Naive thymus-derived CD4-positive, alpha-beta T cell (primary cell): ENCODE data around the gene YY2. TPM values are rescaled to one million over a fixed set of nuclear protein-coding genes. Genes with fewer than 3 reads are reported as not detected.

Source experiments
- ATAC-seq: fragments of 150-1000 bp; cut with Tn5 transposase; 2 replicates; pipeline ENCODE4 v1.10.0; 2021; ENCODE audit warnings: mild to moderate bottlenecking, moderate library complexity
- CTCF ChIA-PET: fragments of 350-600 bp; sonication (Branson Sonifier 250); formaldehyde crosslinking; loops from one replicate; lab custom pipeline; 2021; ENCODE audit warnings: antibody characterized with exemption; lab: Charles Lee
- POLR2A ChIA-PET: fragments of 350-600 bp; sonication (Branson Sonifier 250); formaldehyde crosslinking; loops from one replicate; lab custom pipeline; 2021; ENCODE audit warnings: antibody characterized with exemption, inconsistent platforms; lab: Charles Lee
- DNase-seq, 9 donors: peaks; one replicate each; pipeline versions ENCODE4 v3.0.0 to v3.0.0-alpha.2; 2020 to 2022; ENCODE audit warnings: mixed read lengths in 1 of 9
- H3K27ac ChIP-seq: one replicate; pipeline ENCODE4 v1.7.0; 2013; ENCODE audit warnings: mild to moderate bottlenecking, low read depth, low read length, moderate library complexity
- H3K27me3 ChIP-seq, 2 donors: one replicate each; pipeline ENCODE4 v1.7.0; 2013; ENCODE audit warnings: low read length in 2 of 2, mild to moderate bottlenecking in 2 of 2, moderate library complexity in 2 of 2; ENCODE audit not compliant: control insufficient read depth in 2 of 2, insufficient read depth in 2 of 2
- H3K36me3 ChIP-seq, 3 experiments: 1 replicate in 2 of 3; 2 replicates in 1 of 3; pipeline ENCODE4 v1.7.0; 2013; ENCODE audit warnings: low read length in 3 of 3, mild to moderate bottlenecking in 3 of 3, moderate library complexity in 1 of 3; ENCODE audit not compliant: insufficient read depth in 3 of 3, control insufficient read depth in 2 of 3
- H3K4me1 ChIP-seq, 2 donors: one replicate each; pipeline ENCODE4 v1.7.0; 2013; ENCODE audit warnings: low read length in 2 of 2, mild to moderate bottlenecking in 2 of 2, moderate library complexity in 1 of 2; ENCODE audit not compliant: control insufficient read depth in 2 of 2, insufficient read depth in 2 of 2
- H3K4me3 ChIP-seq: 2 replicates; pipeline ENCODE4 v1.7.0; 2013; ENCODE audit warnings: mild to moderate bottlenecking, low read length
- H3K9me3 ChIP-seq, 3 experiments: 1 replicate in 2 of 3; 2 replicates in 1 of 3; pipeline ENCODE4 v1.7.0; 2013; ENCODE audit warnings: low read length in 3 of 3; ENCODE audit not compliant: control insufficient read depth in 2 of 3
- H3K27ac Mint-ChIP-seq, 9 donors: one replicate each; pipeline ENCODE4 v1.8.0; 2020 to 2022; ENCODE audit warnings: mixed read lengths in 9 of 9, mild to moderate bottlenecking in 8 of 9, moderate library complexity in 5 of 9, inconsistent platforms in 2 of 9
- H3K27me3 Mint-ChIP-seq, 5 donors: one replicate each; pipeline ENCODE4 v1.8.0; 2021 to 2022; ENCODE audit warnings: mixed read lengths in 5 of 5, mild to moderate bottlenecking in 1 of 5
- H3K36me3 Mint-ChIP-seq, 5 donors: one replicate each; pipeline ENCODE4 v1.8.0; 2020 to 2022; ENCODE audit warnings: mixed read lengths in 5 of 5, mild to moderate bottlenecking in 3 of 5, inconsistent platforms in 1 of 5
- H3K4me1 Mint-ChIP-seq, 7 donors: one replicate each; pipeline ENCODE4 v1.8.0; 2020 to 2022; ENCODE audit warnings: mixed read lengths in 7 of 7, mild to moderate bottlenecking in 3 of 7, inconsistent platforms in 1 of 7
- H3K4me3 Mint-ChIP-seq, 10 donors: one replicate each; pipeline ENCODE4 v1.8.0; 2020 to 2022; ENCODE audit warnings: mild to moderate bottlenecking in 10 of 10, mixed read lengths in 10 of 10, moderate library complexity in 6 of 10, inconsistent platforms in 2 of 10
- H3K9me3 Mint-ChIP-seq, 11 donors: one replicate each; pipeline ENCODE4 v1.8.0; 2020 to 2022; ENCODE audit warnings: mixed read lengths in 11 of 11, mild to moderate bottlenecking in 4 of 11, inconsistent platforms in 1 of 11, moderate library complexity in 1 of 11
- intact Hi-C, 2 donors: fragments of 100-400 bp; cut with micrococcal nuclease; formaldehyde crosslinking; loops; one replicate each; pipeline ENCODE4 v1.15.1; 2023
- polyA plus RNA-seq, 2 donors: library from polyadenylated mRNA; unstranded; fragments of 300-500 nt; fragmentation: Illumina TruSeq; gene quantifications; one replicate each; pipeline ENCODE4 v1.2.3, GENCODE V29; 2021
- total RNA-seq, 6 experiments: library from RNA in 5 of 6; stranded (reverse) in 5 of 6; gene quantifications; 1 replicate in 5 of 6; 2 replicates in 1 of 6; pipeline ENCODE4 v1.2.3 and lab custom pipeline; 2021 to 2026

Gene YY2
- total and polyA plus RNA-seq, 7 experiments from 2014 or later, result 0.66 to 2.7 (median 1.3) TPM

- peaks cover 0 to 8% of the 10 kb centered on the region in 2 donors for H3K4me1 ChIP-seq
- Mint-ChIP-seq H3K4me1 (peaks cover 0 to 19% (median 7%) of the 10 kb centered on the region in 7 donors), H3K9me3 (no peaks in the 10 kb centered on the region), H3K36me3 (peaks cover 0 to 17% (median 9%) of the 10 kb centered on the region in 5 donors), H3K4me3 (no peak overlapping the region), H3K27me3 (no peaks in the 10 kb centered on the region), H3K27ac (no peak overlapping the region)
- CTCF ChIA-PET, result no interaction called here
- POLR2A ChIA-PET, result no interaction called here
- H3K4me3 ChIP-seq, result no peak overlapping the region
- DNase-seq (no peak), ATAC-seq (no peak)
- H3K36me3 ChIP-seq, result peaks cover 0 to 13% (median 3%) of the 10 kb centered on the region in 3 experiments
- H3K27ac ChIP-seq, result no peak overlapping the region
- intact Hi-C loops, result loop anchor here in 1 of 2 donors (10.0 kb wide), 1 partner anchor 82 kb away; no protein-coding TSS in a partner anchor
- H3K9me3 ChIP-seq, result no peaks in the 10 kb centered on the region
- no peaks in the 10 kb centered on the region for H3K27me3 ChIP-seq
Measured at GRCh38 chrX:21843179-21843578, 12.6 kb upstream of the YY2 start.

GRCh38 chrX:21845096-21845495, 10.7 kb upstream of the YY2 start:
- H3K9me3 Mint-ChIP-seq, result no peaks in the 10 kb centered on the region
- no peak overlapping the region for H3K27ac Mint-ChIP-seq
- H3K36me3 Mint-ChIP-seq, result peaks cover 0 to 17% (median 9%) of the 10 kb centered on the region in 5 donors
- H3K27me3 Mint-ChIP-seq, result no peaks in the 10 kb centered on the region
- ChIA-PET CTCF (no interaction called here), POLR2A (no interaction called here)
- H3K36me3 ChIP-seq, result peaks cover 0 to 9% (median 3%) of the 10 kb centered on the region in 3 experiments
- H3K27me3 ChIP-seq, result no peaks in the 10 kb centered on the region
- H3K9me3 ChIP-seq, result no peaks in the 10 kb centered on the region
- ATAC-seq, result no peak
- DNase-seq, result no peak
- H3K4me3 Mint-ChIP-seq, result no peak overlapping the region
- intact Hi-C loops, result loop anchor here in 1 of 2 donors (10.0 kb wide), 1 partner anchor 80 kb away; no protein-coding TSS in a partner anchor
- H3K4me3 ChIP-seq, result no peak overlapping the region
- no peak overlapping the region for H3K27ac ChIP-seq
- peaks cover 0 to 8% of the 10 kb centered on the region in 2 donors for H3K4me1 ChIP-seq
- peaks cover 0 to 13% (median 4%) of the 10 kb centered on the region in 7 donors for H3K4me1 Mint-ChIP-seq

GRCh38 chrX:21847342-21847741, 8.4 kb upstream of the YY2 start:
- Histone ChIP-seq H3K4me1 (no peaks in the 10 kb centered on the region), H3K27me3 (no peaks in the 10 kb centered on the region), H3K4me3 (no peak overlapping the region), H3K27ac (no peak overlapping the region), H3K9me3 (no peaks in the 10 kb centered on the region), H3K36me3 (peaks cover 0 to 15% (median 3%) of the 10 kb centered on the region in 3 experiments)
- DNase-seq, result no peak
- Mint-ChIP-seq H3K36me3 (peaks cover 0 to 27% (median 11%) of the 10 kb centered on the region in 5 donors), H3K27me3 (no peaks in the 10 kb centered on the region), H3K27ac (no peak overlapping the region), H3K9me3 (no peaks in the 10 kb centered on the region), H3K4me3 (no peak overlapping the region), H3K4me1 (peaks cover 0 to 4% (median 0%) of the 10 kb centered on the region in 7 donors)
- ATAC-seq, result no peak
- POLR2A ChIA-PET, result no interaction called here
- CTCF ChIA-PET, result no interaction called here
- intact Hi-C loops, result loop anchor here in 1 of 2 donors (10.0 kb wide), 1 partner anchor 77 kb away; no protein-coding TSS in a partner anchor

- Histone ChIP-seq H3K27me3 (no peaks in the 10 kb centered on the region), H3K4me1 (no peaks in the 10 kb centered on the region), H3K27ac (no peak overlapping the region), H3K36me3 (peaks cover 0 to 14% (median 0%) of the 10 kb centered on the region in 3 experiments), H3K4me3 (no peak overlapping the region), H3K9me3 (no peaks in the 10 kb centered on the region)
- Mint-ChIP-seq H3K27ac (no peak overlapping the region), H3K9me3 (no peaks in the 10 kb centered on the region), H3K27me3 (no peaks in the 10 kb centered on the region), H3K4me3 (no peak overlapping the region), H3K36me3 (peaks cover 0 to 44% (median 22%) of the 10 kb centered on the region in 5 donors), H3K4me1 (peaks cover 0 to 3% (median 0%) of the 10 kb centered on the region in 7 donors)
- no peak for DNase-seq
- ATAC-seq, result no peak
- ChIA-PET CTCF (no interaction called here), POLR2A (no interaction called here)
- intact Hi-C loops, result no loop called here
Measured at GRCh38 chrX:21853578-21853977, 2.2 kb upstream of the YY2 start.

GRCh38 chrX:21856504-21856903, 717 bp downstream of the YY2 start:
- Mint-ChIP-seq H3K9me3 (no peaks in the 10 kb centered on the region), H3K4me1 (peaks cover 0 to 7% (median 2%) of the 10 kb centered on the region in 7 donors), H3K4me3 (no peak overlapping the region), H3K27me3 (no peaks in the 10 kb centered on the region), H3K36me3 (peaks cover 0 to 37% (median 19%) of the 10 kb centered on the region in 5 donors), H3K27ac (no peak overlapping the region)
- ATAC-seq (no peak), DNase-seq (no peak)
- Histone ChIP-seq H3K9me3 (no peaks in the 10 kb centered on the region), H3K27ac (no peak overlapping the region), H3K4me3 (no peak overlapping the region), H3K4me1 (no peaks in the 10 kb centered on the region), H3K27me3 (no peaks in the 10 kb centered on the region), H3K36me3 (peaks cover 0 to 14% (median 0%) of the 10 kb centered on the region in 3 experiments)
- CTCF ChIA-PET, result no interaction called here
- POLR2A ChIA-PET, result no interaction called here
- intact Hi-C loops, result no loop called here

- no peak overlapping the region for H3K27ac Mint-ChIP-seq
- intact Hi-C loops, result no loop called here
- Histone ChIP-seq H3K27ac (no peak overlapping the region), H3K36me3 (no peaks in the 10 kb centered on the region), H3K4me1 (no peaks in the 10 kb centered on the region), H3K9me3 (no peaks in the 10 kb centered on the region), H3K4me3 (no peak overlapping the region), H3K27me3 (no peaks in the 10 kb centered on the region)
- DNase-seq (no peak), ATAC-seq (no peak)
- H3K4me1 Mint-ChIP-seq, result peaks cover 0 to 10% (median 5%) of the 10 kb centered on the region in 7 donors
- H3K27me3 Mint-ChIP-seq, result no peaks in the 10 kb centered on the region
- no peaks in the 10 kb centered on the region for H3K9me3 Mint-ChIP-seq
- CTCF ChIA-PET, result no interaction called here
- POLR2A ChIA-PET, result no interaction called here
- H3K4me3 Mint-ChIP-seq, result no peak overlapping the region
- peaks cover 0 to 5% (median under 1%) of the 10 kb centered on the region in 5 donors for H3K36me3 Mint-ChIP-seq
Measured at GRCh38 chrX:21863241-21863640, 7.5 kb downstream of the YY2 start.

- Histone ChIP-seq H3K27ac (no peak overlapping the region), H3K4me3 (no peak overlapping the region), H3K9me3 (no peaks in the 10 kb centered on the region), H3K27me3 (no peaks in the 10 kb centered on the region), H3K36me3 (no peaks in the 10 kb centered on the region), H3K4me1 (no peaks in the 10 kb centered on the region)
- no peak overlapping the region for H3K27ac Mint-ChIP-seq
- no peak overlapping the region for H3K4me3 Mint-ChIP-seq
- H3K9me3 Mint-ChIP-seq, result no peaks in the 10 kb centered on the region
- ATAC-seq, result no peak
- ChIA-PET CTCF (no interaction called here), POLR2A (no interaction called here)
- intact Hi-C loops, result no loop called here
- no peaks in the 10 kb centered on the region for H3K27me3 Mint-ChIP-seq
- peaks cover 0 to 7% (median 3%) of the 10 kb centered on the region in 7 donors for H3K4me1 Mint-ChIP-seq
- H3K36me3 Mint-ChIP-seq, result peaks cover 0 to 11% (median 4%) of the 10 kb centered on the region in 5 donors
- no peak for DNase-seq
Measured at GRCh38 chrX:21865436-21865835, 9.6 kb downstream of the YY2 start.
